ENCODE data around the gene RNF43.
"Not testable (repeated sequence)": the region's sequence is repeated elsewhere in the genome, so short reads cannot be mapped to it uniquely, and the experiment has no call there.

The RNF43 gene

GRCh38 chr17:58399974-58400373, 17.4 kb downstream of the RNF43 start:
- no peak overlapping the region for H3K4me3 ChIP-seq (ENCODE audit: low read depth, low read length)
- TF ChIP-seq CTCF (IDR thresholded peaks at IDR 0.05; ENCODE audit: borderline replicate concordance, insufficient read depth, low read depth, low read length): no peak

GRCh38 chr17:58398574-58399266, 18.6 kb downstream of the RNF43 start:
- H3K4me3 ChIP-seq (ENCODE audit: low read depth, low read length): no peak overlapping the region
- no peak for TF ChIP-seq CTCF (IDR thresholded peaks at IDR 0.05; ENCODE audit: borderline replicate concordance, insufficient read depth, low read depth, low read length)

GRCh38 chr17:58397421-58397820, 19.9 kb downstream of the RNF43 start:
- H3K4me3 ChIP-seq (ENCODE audit: low read depth, low read length): not testable (repeated sequence)

- H3K4me3 ChIP-seq (ENCODE audit: low read depth, low read length): no peak overlapping the region
- TF ChIP-seq CTCF (IDR thresholded peaks at IDR 0.05; ENCODE audit: borderline replicate concordance, insufficient read depth, low read depth, low read length): no peak
Observed at GRCh38 chr17:58396173-58396572, 21.2 kb downstream of the RNF43 start.

- TF ChIP-seq CTCF (IDR thresholded peaks at IDR 0.05; ENCODE audit: borderline replicate concordance, insufficient read depth, low read depth, low read length): no peak
Observed at GRCh38 chr17:58394534-58395223, 22.7 kb downstream of the RNF43 start.

GRCh38 chr17:58391302-58391984, 25.9 kb downstream of the RNF43 start:
- H3K4me3 ChIP-seq (ENCODE audit: low read depth, low read length): no peak overlapping the region
- TF ChIP-seq CTCF (IDR thresholded peaks at IDR 0.05; ENCODE audit: borderline replicate concordance, insufficient read depth, low read depth, low read length): no peak

More at GRCh38 chr17:58394534-58395223, 22.7 kb downstream of the RNF43 start:
- H3K4me3 ChIP-seq (ENCODE audit: low read depth, low read length): no peak overlapping the region

GRCh38 chr17:58390884-58391283, 26.4 kb downstream of the RNF43 start:
- no peak for TF ChIP-seq CTCF (IDR thresholded peaks at IDR 0.05; ENCODE audit: borderline replicate concordance, insufficient read depth, low read depth, low read length)
- no peak overlapping the region for H3K4me3 ChIP-seq (ENCODE audit: low read depth, low read length)
